K562 (cell line): ENCODE results near the gene MIX23. TPM values are rescaled to one million over a fixed set of nuclear protein-coding genes. Genes with fewer than 3 reads are reported as not detected.

ENCODE experiments used
- HOXB6 ChIP-seq: fragments of 250-450 bp; sonication (Bioruptor Pico); IDR thresholded peaks from 2 replicates; pipeline ENCODE4 v1.5.1; 2022; ENCODE audit warnings: mild to moderate bottlenecking, borderline replicate concordance
- MAFG ChIP-seq: fragments of 450-650 bp; conservative IDR thresholded peaks from 2 replicates; pipeline ENCODE4 v1.6.1; 2016; ENCODE audit warnings: missing genetic modification characterization, missing compliant biosample characterization
- RAD51 ChIP-seq: fragments of 450-650 bp; IDR thresholded peaks from 2 replicates; pipeline ENCODE4 v1.7.1; 2016; ENCODE audit warnings: low read depth, mild to moderate bottlenecking, borderline replicate concordance
- REST ChIP-seq, 2 experiments: fragments of 450-650 bp; formaldehyde crosslinking in 1 of 2; IDR thresholded peaks; 2 replicates each; pipeline versions ENCODE4 v1.4.0 to v1.6.1; 2014 to 2020; ENCODE audit warnings: mild to moderate bottlenecking in 2 of 2, borderline replicate concordance in 1 of 2, low read depth in 1 of 2
- TOE1 ChIP-seq, 2 experiments: fragments of 450-650 bp in 1 of 2; sonication (generic) in 1 of 2; formaldehyde crosslinking in 1 of 2; IDR thresholded peaks; 2 replicates each; pipeline versions ENCODE4 v1.7.1 to v1.8.0; 2016 to 2022; ENCODE audit warnings: borderline replicate concordance in 2 of 2, mild to moderate bottlenecking in 2 of 2, antibody characterized with exemption in 1 of 2, inconsistent platforms in 1 of 2, low read depth in 1 of 2, missing genetic modification reagents in 1 of 2, moderate library complexity in 1 of 2
- USF2 ChIP-seq: sonication (generic); formaldehyde crosslinking; IDR thresholded peaks from 2 replicates; pipeline ENCODE4 v1.5.0; 2020; ENCODE audit warnings: missing genetic modification reagents
- ZNF318 ChIP-seq, 2 experiments: fragments of 450-650 bp; IDR thresholded peaks; 2 replicates each; pipeline ENCODE4 v1.6.1; 2016; ENCODE audit warnings: mild to moderate bottlenecking in 2 of 2, borderline replicate concordance in 1 of 2, low read depth in 1 of 2, moderate library complexity in 1 of 2
- polyA plus RNA-seq, 8 experiments: library from polyadenylated mRNA; depleted of rRNA in 4 of 8; stranded (reverse) in 5 of 8; unstranded in 3 of 8; fragments of >200 nt; fragmentation: Nextera tagmentation in 2 of 8; fragmentation: Illumina TruSeq in 1 of 8; extraction: Ambion mirVana in 2 of 8; extraction: Trizol in 1 of 8; gene quantifications; 2 replicates each; pipeline versions ENCODE4 v1.2.1 to v1.2.3, GENCODE V29; 2011 to 2014; ENCODE audit warnings: inconsistent platforms in 1 of 8, missing spikeins in 1 of 8
- total RNA-seq, 7 experiments: library from RNA; depleted of rRNA in 6 of 7; stranded (reverse); fragments of >200 nt in 6 of 7; fragmentation: Illumina TruSeq in 2 of 7; extraction: Trizol in 2 of 7; gene quantifications; 2 replicates each; pipeline versions ENCODE4 v1.2.1 to v1.2.3, GENCODE V29; 2011 to 2021; ENCODE audit warnings: low replicate concordance in 1 of 7

The MIX23 gene
- total and polyA plus RNA-seq, 9 of the 15 experiments (the other 6 are each of a cell fraction or from before 2014, with no cell fraction given): 45.5 to 185 (median 106) TPM

- TF ChIP-seq MAFG (tag): no peak
- TF ChIP-seq REST (IDR thresholded peaks at IDR 0.05; ENCODE audit: borderline replicate concordance): no peak
- TF ChIP-seq REST (CRISPR knock-in tag; IDR thresholded peaks at IDR 0.05; ENCODE audit: low read depth): no peak
- TF ChIP-seq RAD51: no peak
- no peak for TF ChIP-seq ZNF318 (IDR thresholded peaks at IDR 0.05; ENCODE audit: borderline replicate concordance in 1 of 2, low read depth in 1 of 2)
- TF ChIP-seq HOXB6 (CRISPR knock-in tag): no peak
- no peak for TF ChIP-seq TOE1 (IDR thresholded peaks at IDR 0.05; ENCODE audit: borderline replicate concordance)
- no peak for TF ChIP-seq TOE1 (CRISPR knock-in tag; IDR thresholded peaks at IDR 0.05; ENCODE audit: borderline replicate concordance, low read depth)
- TF ChIP-seq USF2 (CRISPR knock-in tag): no peak
Observed at GRCh38 chr3:122406198-122406597, 23.2 kb upstream of the MIX23 start (continued).
